AG20443 (cell line): ENCODE data around the gene GAB3.

Experiments used
- DNase-seq: peaks from one replicate; pipeline ENCODE4 v3.0.0; 2012; ENCODE audit warnings: low spot score, mixed read lengths

The GAB3 gene, protein sequence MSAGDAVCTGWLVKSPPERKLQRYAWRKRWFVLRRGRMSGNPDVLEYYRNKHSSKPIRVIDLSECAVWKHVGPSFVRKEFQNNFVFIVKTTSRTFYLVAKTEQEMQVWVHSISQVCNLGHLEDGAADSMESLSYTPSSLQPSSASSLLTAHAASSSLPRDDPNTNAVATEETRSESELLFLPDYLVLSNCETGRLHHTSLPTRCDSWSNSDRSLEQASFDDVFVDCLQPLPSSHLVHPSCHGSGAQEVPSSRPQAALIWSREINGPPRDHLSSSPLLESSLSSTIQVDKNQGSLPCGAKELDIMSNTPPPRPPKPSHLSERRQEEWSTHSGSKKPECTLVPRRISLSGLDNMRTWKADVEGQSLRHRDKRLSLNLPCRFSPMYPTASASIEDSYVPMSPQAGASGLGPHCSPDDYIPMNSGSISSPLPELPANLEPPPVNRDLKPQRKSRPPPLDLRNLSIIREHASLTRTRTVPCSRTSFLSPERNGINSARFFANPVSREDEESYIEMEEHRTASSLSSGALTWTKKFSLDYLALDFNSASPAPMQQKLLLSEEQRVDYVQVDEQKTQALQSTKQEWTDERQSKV

DNA sequence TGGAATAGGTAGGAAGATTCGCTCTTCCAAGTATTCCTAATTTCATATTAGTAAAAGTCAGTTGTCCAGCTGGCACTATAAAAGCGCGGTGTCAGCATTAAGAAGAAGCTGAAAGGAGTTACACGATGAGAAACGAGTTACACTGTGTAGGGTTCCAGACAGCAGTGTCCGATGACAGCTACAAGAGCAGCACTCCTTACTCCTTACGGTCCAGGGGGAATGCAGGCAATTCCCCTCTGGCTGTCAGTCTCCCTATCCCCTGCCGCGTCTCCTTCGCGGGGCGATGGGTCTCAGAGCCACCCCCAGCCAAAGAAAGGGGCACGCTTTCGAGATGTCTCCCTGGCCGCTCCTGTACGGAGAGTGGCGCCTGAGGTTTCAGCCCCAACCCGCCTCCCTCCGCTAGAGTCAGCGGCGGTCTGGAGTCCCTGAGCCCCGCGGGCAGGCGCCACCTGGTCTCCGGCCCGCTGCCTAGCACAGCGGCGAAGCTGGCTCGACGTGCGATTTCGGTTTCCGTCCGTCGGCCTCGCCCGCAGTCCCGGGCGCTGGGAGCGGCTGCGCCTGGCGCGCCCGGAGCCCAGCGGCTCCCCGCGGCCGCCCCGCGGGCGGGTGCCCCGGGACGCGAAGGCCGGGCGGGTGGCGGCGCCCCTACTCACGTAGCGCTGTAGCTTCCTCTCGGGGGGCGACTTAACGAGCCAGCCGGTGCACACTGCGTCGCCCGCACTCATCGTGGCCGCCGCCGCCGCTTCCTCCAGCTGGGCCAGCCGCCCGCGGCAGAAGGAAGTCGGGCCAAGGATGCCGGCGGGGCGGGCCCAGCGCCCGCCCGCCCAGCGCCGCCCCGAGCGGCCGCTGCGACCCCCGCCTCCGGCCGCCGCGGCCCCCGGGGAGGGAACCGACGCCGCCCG lies at the start of gene GAB3:
TSS of gene GAB3 (minus strand) at position 777 of the 902 bp plus-strand sequence. CDS start at position 725, 52 bp downstream.
- DNase-seq, result peak; percentile 20

DNA sequence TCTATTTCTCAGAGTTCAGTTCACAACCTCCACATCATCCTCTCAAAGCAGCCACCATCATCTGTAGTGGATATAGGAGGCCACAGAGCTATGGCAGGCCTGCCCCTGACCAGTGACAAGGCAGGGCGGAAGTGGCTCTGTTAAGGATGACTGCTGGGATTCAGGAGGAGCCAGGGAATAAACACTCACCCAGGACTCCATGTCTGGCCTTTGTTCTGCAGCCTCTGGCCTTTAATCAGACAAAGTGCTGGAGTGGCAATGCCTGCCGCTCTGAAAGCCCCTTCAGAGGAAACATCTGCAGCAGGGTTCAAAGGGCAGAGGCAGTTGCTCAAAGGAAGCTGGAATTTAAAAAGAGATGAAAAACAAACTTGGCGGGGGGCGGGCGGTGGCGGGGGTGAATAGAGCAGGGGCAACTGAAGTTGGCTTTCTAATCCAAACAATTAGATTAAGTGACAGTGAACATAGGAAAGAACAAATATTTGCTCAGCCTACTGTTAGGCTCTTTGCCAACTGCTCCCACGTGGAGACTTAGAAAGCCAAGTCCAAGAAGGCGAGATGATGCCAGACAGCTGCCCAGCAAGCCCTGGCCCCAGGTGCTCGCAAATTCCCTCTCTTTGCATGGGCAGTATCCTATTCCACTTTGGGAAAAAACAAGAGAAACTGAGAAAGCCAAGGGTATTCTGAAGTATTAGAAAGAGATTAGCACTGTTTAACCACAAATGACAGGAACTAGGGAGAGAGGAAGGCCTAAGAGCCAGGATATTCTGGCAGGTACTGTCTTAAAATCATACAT lies 48.9 kb upstream of the GAB3 start:
- DNase-seq, result no peak

DNA sequence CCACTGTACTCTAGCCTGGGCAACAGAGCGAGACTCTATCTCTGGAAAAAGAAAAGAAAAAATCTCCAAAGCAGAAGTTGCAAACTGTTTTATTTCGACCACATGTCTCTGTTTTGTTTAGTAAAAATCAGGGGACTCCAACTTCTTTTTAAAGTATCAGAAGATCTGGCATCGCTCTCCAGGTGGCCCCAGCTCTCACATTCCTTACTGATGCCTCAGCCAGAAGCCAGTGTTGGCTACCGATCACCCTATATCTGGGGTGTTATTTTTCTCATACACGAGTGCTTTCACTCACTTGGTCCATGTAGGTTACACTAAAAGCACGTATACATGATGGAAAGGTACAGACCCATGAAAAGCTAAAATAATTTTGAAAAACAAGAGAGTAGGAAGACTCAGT lies 46.1 kb upstream of the GAB3 start:
- no peak for DNase-seq

DNA sequence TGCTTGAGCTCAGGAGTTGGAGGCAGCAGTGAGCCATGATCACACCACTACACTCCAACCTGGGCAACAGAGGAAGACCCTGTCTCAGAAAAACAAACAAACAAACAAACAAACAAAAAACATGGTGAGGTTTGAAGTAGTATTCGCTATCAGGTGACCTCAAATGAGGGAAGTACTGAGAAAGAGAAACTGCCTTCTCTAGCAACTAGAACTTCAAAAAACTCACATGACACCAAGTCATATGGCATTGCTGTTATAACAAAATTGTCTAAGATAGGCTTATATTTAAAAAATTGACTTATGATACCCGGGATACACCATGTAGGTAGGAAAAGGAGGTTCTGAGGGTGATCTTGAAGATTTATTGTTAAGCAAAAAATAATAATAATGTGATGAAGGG lies 44.1 kb upstream of the GAB3 start:
- no peak for DNase-seq

DNA sequence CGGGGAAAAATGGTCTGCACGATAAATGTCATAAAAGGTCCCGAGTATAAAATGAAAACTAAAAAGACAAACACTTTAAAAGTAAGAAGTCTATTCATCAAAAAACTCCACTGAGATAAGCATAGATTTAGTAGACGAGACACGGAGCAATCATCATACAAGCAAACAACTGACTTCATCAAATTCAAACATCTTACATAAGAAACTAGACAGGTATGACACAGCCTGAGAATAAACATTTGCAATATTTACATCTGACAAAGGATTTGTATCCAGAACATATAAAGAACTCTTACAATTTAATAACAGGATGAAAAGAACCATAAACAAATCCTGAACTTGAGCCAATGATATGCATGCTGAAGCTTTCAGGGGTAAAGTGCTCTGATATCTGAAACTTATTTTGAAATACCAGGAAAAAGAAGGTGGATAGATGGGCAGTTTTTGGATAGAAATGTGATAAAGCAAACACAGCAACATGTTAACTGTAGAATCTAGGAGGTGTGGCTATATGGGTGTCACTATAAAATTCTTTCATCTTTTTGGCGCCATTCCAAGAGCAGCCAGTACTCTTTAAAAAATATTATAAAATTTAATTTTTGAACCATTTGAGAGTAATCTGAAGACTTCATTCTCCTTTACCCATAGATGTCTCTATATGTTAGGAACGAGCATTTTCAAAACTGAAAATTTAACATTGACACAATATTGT lies 42.4 kb upstream of the GAB3 start:
- DNase-seq, result no peak

DNA sequence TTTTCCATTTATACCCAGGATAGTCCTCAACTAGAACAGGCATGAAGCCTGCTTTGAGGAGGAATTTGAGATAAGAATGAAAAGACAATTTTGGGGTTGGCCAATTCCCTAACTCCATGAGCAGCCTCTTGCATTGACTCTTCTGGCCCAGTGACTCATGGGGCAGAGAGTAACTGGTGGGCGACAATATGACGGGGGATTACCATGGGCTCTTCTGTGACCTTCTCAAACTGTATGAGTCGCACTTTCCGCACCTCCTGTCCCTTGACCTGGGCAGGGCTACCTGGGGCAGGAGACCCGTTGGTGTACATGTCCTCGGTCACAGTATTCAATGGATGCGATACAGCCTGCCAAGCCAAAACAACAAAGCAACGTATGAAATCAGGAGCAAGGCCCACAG lies 41.1 kb upstream of the GAB3 start:
- DNase-seq, result no peak

DNA sequence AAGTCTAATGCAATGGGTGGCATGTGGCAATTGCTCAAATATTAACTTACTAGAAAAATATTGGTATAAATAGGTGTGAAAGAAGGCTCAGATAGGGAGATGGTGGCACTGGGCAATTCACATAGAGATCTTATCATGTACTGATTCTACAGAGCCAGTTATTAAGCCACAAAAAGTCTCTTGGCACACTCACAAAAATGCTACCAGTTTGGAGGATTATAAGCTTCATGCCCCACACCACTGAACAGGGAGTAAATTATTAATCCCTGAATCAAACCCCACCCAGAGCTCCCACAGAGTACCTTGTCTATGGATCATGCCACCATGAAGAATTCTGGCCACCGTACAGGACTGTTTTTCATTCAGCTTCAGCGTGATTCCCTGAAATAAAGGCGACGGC lies 40.6 kb upstream of the GAB3 start:
- DNase-seq, result no peak

DNA sequence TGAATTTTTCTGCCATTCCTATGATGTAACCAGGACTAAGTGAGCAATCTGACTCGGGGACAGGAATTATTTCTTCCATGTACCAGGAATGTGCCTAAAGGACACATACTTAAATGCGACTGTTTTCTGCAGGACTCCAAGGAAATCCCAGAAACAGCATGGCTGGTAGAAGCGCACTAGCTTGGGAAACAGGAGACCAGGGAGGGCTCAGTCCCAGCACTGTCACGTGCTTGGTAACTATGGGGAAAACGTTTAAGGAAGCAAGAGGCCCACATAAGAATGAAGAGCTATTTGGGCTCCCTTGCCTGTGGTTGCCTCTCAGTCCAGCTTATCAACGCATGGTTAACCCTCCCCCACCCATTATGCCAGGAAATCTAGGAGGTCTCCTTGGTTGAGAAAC lies 34.8 kb upstream of the GAB3 start:
- DNase-seq, result no peak

DNA sequence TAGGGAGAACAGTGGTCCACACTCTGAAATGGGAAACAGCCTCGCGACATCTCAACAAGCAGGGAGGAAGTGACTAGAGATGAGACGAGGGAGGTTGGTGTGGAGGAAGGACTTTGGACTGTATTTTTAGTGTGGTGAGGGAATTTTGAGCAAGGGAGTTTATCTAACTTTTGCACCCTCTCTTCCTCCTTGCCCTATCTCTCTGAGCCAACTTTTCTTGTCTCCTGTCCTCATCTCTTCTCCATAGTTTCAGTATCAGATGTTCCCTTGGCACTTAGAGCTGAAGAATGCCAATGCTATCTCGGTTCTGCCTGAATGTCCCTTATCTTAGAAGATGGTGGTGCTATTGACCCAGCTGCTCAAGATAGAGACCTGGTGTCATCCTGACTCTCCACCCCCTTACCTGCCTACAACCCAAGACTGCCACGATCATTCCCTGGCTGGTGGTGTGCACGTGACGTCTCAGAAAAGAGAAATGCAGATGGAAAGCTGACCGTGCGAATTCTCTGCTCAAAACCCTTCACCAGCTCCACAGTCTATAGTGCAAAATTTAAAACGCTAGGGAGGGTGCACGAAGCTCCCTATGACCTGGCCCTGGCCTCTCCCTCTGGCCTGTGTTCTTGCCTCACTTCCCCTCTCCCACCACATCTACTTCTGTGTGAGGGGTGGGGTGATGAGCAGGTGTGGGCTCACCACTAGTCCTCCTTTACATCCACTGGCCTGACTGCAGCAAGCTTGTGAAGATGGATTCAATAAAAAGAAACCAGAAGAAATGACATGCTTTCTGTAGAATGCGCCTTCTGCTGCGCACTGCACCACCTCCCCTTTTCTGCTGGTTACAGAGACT lies 33.5 kb upstream of the GAB3 start:
- no peak for DNase-seq

DNA sequence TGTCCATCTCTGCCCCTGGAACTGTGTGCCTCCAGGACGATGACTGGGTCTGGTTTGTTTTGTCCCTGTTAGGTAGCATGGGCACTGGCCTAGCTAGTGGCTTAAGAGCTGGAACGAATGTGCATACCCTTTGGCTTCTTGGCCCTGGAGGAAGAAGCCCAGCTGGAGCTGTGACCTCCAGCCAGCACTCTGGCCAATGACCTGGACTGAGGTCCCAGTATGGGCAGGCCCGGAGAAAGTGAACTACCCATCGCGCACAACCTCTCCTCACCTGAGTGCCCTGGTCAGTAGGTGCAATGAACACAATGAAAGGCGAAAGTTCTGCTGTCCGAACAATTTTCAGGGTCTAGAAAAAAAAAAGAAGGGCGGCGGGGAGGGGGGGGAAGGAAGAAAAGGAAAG lies 30.1 kb upstream of the GAB3 start:
- DNase-seq, result no peak

DNA sequence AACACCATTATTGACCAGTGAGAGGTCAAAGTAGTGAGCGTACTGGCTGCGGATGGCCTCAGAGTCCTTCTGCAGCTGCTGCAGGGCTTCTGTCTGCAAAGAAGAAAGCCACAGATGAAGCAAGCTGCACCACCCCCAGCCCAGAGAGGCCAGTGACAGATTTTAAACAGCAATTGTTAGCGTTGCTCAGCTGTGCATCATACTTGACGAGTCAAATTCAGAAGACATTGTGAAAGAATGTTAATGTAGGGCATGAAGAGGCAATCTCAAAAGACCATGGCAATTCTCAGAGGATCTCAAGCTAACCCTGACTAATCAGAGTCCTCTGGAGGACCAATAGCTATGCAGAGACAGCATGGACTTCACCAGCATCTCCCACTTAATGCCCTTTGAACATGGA lies 28.4 kb upstream of the GAB3 start:
- peak; percentile 51 for DNase-seq

DNA sequence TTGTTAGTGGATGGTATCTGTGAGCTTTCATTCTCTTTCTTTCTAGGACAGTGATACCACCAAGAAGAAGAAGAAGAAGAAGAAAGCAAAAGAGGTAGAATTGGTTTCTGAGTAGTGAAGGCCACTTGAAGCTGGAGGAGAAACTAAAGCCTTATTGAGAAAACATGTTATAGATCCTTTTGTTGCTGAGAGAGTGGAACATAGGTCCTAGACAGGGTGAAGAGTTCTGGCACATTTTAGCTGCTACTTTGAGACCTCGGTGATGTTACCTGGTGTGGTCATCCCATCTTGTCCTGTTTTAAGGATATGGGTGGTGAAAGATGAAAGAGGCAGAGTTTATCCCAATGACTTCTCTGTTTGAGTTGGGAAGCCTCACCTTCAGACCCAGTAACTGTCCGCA lies 25.9 kb upstream of the GAB3 start:
- no peak for DNase-seq

DNA sequence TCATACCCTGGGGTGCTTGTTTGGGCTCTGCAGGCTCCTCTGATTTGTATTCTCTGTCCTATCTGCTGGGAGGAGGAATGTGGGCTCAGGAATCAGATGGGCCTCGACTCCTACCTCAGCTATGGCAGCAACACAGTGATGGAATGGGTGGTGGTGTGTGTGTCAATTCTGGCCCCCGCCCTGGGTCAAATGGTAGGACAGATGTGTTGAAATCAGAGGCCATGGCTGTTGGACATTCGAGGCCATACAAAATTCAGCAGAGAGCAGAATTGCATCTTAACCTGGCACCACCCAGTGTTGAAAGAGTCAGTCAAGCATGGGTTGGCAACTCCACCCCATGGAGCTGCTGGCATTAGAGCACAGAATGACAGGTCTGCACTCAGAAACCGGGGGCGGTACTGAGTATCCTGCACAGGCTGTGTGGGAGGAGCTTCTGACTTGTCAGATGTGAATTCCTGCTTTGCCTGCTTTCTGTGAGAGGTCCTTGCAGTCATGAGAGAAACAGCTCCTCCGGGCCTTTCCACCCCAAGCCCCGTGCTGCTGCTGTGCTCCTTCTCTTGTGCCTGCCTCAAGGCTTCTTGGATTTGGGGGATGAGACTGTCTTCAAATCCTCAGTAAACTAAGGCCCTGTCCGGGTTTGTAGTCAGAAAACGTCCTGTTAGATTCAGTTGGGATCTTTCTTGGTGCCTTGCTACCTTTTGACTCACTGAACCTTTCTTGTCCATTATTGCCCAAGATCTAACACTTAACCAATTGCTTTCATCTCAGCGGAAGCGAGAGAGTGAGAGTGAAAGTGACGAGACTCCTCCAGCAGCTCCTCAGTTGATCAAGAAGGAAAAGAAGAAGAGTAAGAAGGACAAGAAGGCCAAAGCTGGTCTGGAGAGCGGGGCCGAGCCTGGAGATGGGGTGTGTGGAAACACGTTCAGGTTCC lies 24.8 kb upstream of the GAB3 start:
- no peak for DNase-seq

DNA sequence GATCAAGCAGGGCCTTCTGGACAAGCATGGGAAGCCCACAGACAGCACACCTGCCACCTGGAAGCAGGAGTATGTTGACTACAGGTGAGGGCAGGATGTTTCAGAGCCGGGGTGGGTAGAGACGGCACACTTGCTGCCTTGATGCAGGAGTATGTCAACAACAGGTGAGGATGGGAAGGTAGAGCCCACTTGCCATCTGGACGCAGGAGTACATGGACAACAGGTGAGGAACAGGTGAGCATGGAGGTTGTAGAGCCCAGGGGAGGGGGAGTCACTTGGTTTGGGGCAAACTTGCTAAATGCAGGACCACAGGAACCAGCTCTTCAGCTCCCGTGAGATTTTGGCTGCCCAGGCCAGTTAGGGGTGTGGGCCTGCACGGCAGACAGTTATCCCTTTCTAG lies 23.7 kb upstream of the GAB3 start:
- no peak for DNase-seq

DNA sequence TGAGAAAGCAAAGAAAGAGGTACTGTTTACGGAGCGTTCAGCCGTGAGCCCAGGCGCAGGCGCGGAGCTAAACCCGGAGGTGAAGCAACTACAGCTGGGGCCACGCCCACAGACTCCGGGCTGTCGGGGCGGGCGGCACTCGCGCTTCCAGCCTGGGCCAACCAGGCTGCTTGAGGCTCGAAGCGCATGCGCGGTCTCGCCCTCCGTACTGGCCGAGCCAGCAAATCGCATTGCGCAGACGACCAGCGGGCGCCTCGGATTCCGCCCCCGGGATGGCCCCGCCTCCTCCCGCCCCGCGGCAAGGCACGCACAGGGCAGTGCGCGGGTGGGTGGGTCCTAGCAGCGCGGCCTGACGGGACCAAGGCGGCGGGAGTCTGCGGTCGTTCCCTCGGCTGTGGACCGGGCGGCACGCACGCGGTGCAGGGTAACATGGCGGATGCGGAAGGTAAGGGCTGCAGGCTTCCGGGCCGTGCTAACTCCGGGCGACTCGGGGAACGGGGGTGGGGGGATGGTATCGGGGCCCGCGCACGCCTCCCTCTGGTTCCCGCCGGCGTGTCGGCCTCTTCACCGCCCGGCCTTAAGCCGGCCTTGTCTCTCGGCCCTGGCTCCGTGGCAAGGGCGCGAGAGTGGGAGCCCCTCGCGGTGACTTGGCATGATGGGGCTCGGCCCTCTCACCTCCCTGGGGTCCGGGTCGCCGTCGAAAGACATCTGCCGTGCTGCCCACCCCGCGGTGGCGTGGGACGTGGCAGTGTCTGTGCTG lies 11.8 kb upstream of the GAB3 start, which contains the start of gene DKC1:
TSS of gene DKC1 (plus strand) at position 328 of the 760 bp plus-strand sequence. CDS start at position 430, 102 bp downstream.
- DNase-seq, result peak; percentile 95

DNA sequence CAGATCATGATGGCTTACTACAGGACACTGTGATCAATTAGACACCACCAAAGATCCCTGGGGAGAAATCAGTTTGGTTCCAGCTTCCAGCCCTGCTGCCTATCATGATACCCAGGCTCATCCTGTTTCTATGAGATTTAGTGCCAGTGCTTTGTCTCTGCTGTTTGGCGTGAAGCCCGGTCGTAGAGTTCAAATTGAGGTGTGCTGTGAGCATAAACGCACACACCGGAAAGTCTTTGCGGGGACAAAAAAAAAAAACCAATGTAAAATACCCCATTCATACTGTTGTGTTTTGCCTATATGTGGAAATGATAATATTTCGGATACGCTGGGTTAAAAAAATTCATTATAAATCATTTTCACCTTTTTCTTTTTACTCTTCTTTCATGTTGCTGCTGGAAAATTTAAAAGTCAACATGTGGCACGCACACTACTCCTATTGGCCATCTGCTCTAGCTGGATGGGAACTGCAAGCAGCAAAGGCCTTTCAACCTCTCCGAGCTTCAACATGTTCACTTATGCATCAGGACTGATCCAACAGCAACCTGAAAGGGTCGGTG lies 11.2 kb upstream of the GAB3 start:
- DNase-seq, result no peak

DNA sequence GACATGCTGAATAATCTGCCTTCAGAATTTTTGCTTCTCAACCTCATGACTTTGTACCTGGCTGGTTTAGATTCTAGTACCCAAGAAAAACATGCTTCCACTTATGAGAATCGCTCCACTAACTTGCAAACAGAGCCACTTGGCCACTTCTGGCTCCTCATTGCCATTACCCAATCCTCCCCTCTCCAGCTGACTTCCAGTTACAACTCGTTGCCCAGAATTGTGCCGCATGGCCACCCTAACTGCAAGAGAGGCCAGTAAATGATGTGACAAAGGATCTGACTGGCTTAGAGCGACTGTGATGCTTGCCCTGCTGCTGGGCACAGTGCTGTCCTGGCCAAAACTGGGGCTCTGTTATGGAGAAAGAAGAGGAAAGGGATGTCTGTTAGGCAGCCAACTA lies 7.8 kb upstream of the GAB3 start:
- no peak for DNase-seq

DNA sequence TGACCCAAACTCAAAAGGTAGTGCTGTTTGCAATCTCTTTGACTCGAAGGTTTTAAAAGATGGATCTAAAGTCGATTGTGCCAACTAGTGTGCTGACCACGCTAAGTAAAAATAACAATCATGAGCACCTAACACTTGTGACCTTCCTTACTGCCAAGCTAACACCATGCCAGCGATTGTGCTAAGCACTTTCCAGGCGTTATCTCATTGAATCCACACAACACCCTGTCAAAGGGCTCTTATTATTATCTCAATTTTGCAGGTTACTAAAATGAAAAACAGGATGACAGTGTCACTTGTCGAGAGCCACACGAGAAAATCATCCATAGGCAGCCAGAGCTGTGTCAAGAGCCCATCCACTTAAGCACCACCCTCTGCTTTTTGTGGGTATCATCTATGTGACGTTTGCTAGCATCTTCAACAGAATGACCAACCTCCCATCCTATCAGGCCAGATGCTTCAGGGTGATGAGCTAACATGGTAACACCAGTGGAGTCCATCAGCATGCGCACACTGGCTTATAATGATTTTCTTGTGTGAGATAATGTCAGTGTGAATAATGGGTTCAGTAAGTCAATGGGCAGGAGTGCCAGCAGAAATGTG lies 893 bp upstream of the GAB3 start:
- no peak for DNase-seq
